NCI-H1436 (cell line): ENCODE results near the gene APOC3.

Experiments
- DNase-seq: peaks from one replicate; lab custom pipeline; 2025; lab: John Stamatoyannopoulos, UW

Gene APOC3

GRCh38 chr11:116876656-116877055 lies 46.9 kb downstream of the APOC3 start:
- no peak for DNase-seq

GRCh38 chr11:116879800-116880625 lies 50.3 kb downstream of the APOC3 start:
- peak; percentile 56 for DNase-seq

GRCh38 chr11:116881143-116881542 lies 51.4 kb downstream of the APOC3 start:
- no peak for DNase-seq

- no peak for DNase-seq
Measured at GRCh38 chr11:116882386-116882785, 52.7 kb downstream of the APOC3 start.
